Spinal cord (tissue), 10 donors: ENCODE data around the gene IL18R1. TPM values are rescaled to one million over a fixed set of nuclear protein-coding genes. Genes with fewer than 3 reads are reported as not detected.

ENCODE experiments used
- DNase-seq, 6 donors: peaks; one replicate each; pipeline versions ENCODE4 v3.0.0 to v3.0.0-alpha.2; 2013 to 2015; ENCODE audit warnings: low spot score in 6 of 6, low read depth in 4 of 6
- H3K27ac ChIP-seq: one replicate; pipeline ENCODE4 v1.5.1; 2013; ENCODE audit warnings: low read depth, low read length, control low read depth
- H3K27me3 ChIP-seq: one replicate; pipeline ENCODE4 v1.6.1; 2013; ENCODE audit warnings: low read length; ENCODE audit not compliant: control insufficient read depth, insufficient read depth
- H3K36me3 ChIP-seq: one replicate; pipeline ENCODE4 v1.6.1; 2013; ENCODE audit warnings: low read length; ENCODE audit not compliant: control insufficient read depth, insufficient read depth
- H3K4me1 ChIP-seq: one replicate; pipeline ENCODE4 v1.6.1; 2013; ENCODE audit warnings: low read length; ENCODE audit not compliant: control insufficient read depth, insufficient read depth
- H3K4me3 ChIP-seq: one replicate; pipeline ENCODE4 v1.5.1; 2013; ENCODE audit warnings: low read depth, low read length, control low read depth
- H3K9me3 ChIP-seq: one replicate; pipeline ENCODE4 v1.6.1; 2013; ENCODE audit warnings: low read length; ENCODE audit not compliant: control insufficient read depth, insufficient read depth
- WGBS: methylation state at CpG from one replicate; pipeline ENCODE4 v1.1.5; 2013; ENCODE audit warnings: missing lambda C conversion rate; ENCODE audit not compliant: insufficient coverage; 5-methylcytosine and 5-hydroxymethylcytosine counted together
- polyA plus RNA-seq, 2 donors: library from polyadenylated mRNA; unstranded; fragments of 120-200 nt; gene quantifications; one replicate each; pipeline ENCODE4 v1.2.1, GENCODE V29; 2013; ENCODE audit not compliant: insufficient read length in 2 of 2
- total RNA-seq, 2 donors: library from RNA; depleted of rRNA in 1 of 2; stranded (reverse); fragments of 120-200 nt in 1 of 2; fragments of >200 nt in 1 of 2; gene quantifications; one replicate each; pipeline versions ENCODE4 v1.2.3 to v1.2.4, GENCODE V29; 2013 to 2014
- donor health status: healthy.

IL18R1 gene
- total and polyA plus RNA-seq, 4 donors = 0.59 to 2.1 (median 0.96) TPM

- DNase-seq = no peak
- Histone ChIP-seq H3K4me1 (no peaks in the 10 kb centered on the region), H3K27me3 (no peaks in the 10 kb centered on the region), H3K27ac (no peak overlapping the region), H3K9me3 (no peaks in the 10 kb centered on the region), H3K36me3 (no peaks in the 10 kb centered on the region), H3K4me3 (no peak overlapping the region)
Observed at GRCh38 chr2:102401456-102401855, 45.9 kb downstream of the IL18R1 start.

GRCh38 chr2:102401865-102402264 lies 46.3 kb downstream of the IL18R1 start:
- Histone ChIP-seq H3K4me1 (no peaks in the 10 kb centered on the region), H3K4me3 (no peak overlapping the region), H3K27ac (no peak overlapping the region), H3K27me3 (no peaks in the 10 kb centered on the region), H3K9me3 (no peaks in the 10 kb centered on the region), H3K36me3 (no peaks in the 10 kb centered on the region)
- no peak for DNase-seq
- no CpG with 5 or more reads among the region's 2 CpGs for WGBS

- no peaks in the 10 kb centered on the region for H3K4me1 ChIP-seq
- H3K9me3 ChIP-seq = peaks cover 8% of the 10 kb centered on the region
- WGBS = 89% methylated on average over 3 of the region's 3 CpGs
- no peaks in the 10 kb centered on the region for H3K27me3 ChIP-seq
- H3K27ac ChIP-seq = no peak overlapping the region
- H3K36me3 ChIP-seq = no peaks in the 10 kb centered on the region
- no peak overlapping the region for H3K4me3 ChIP-seq
- no peak for DNase-seq
Observed at GRCh38 chr2:102410952-102411351, 55.4 kb downstream of the IL18R1 start.

- H3K4me1 ChIP-seq = no peaks in the 10 kb centered on the region
- H3K36me3 ChIP-seq = no peaks in the 10 kb centered on the region
- peaks cover 8% of the 10 kb centered on the region for H3K9me3 ChIP-seq
- H3K4me3 ChIP-seq = no peak overlapping the region
- WGBS = no CpG with 5 or more reads among the region's 3 CpGs
- H3K27ac ChIP-seq = no peak overlapping the region
- H3K27me3 ChIP-seq = no peaks in the 10 kb centered on the region
- no peak for DNase-seq
Observed at GRCh38 chr2:102412199-102412598, 56.6 kb downstream of the IL18R1 start.

DNA sequence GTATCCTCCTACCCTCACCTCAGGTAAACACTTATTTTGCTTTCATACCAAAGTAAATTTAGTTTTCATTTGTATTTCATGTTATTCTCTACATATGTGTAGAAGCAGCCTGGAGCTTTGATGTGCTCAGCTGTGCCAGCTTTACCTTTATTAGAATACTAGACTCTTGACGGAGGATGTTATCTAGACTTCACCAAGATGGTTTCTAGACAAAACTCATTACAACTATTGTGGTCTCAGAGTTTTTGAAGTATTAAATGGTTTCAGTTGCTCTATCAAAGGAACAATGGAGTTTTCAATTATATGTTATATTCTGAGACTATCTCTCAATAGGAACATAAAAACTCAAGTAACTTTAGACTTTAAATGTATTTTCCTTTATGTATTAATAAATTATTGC lies 62.4 kb downstream of the IL18R1 start:
- Histone ChIP-seq H3K9me3 (no peaks in the 10 kb centered on the region), H3K27ac (no peak overlapping the region), H3K4me1 (no peaks in the 10 kb centered on the region), H3K27me3 (no peaks in the 10 kb centered on the region), H3K4me3 (no peak overlapping the region), H3K36me3 (no peaks in the 10 kb centered on the region)
- WGBS = no CpG with 5 or more reads among the region's 1 CpG
- DNase-seq = no peak

DNA sequence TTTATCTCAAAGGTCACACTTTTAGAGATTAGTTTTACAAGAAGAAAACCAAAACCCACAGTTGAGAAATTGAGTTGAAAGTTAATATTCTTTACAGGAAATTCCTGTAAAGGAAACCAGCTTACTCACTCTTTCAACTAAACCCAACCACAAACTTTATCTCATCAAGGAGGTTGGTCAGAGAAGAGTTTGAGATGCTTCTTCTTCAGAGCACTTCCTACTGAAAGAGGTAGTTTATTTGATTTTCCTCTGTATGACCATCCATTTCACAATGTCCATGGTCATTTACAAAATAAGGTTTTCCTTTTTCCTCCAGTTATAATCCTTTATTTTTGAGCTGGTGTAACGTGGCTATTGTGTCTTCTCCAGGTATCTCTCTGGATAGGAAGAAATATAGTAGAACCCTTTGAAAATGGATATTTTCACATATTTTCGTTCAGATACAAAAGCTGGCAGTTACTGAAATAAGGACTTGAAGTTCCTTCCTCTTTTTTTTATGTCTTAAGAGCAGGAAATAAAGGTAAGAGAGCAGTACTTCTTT lies 62.9 kb downstream of the IL18R1 start:
- Histone ChIP-seq H3K4me1 (no peaks in the 10 kb centered on the region), H3K36me3 (no peaks in the 10 kb centered on the region), H3K4me3 (no peak overlapping the region), H3K9me3 (no peaks in the 10 kb centered on the region), H3K27me3 (no peaks in the 10 kb centered on the region), H3K27ac (no peak overlapping the region)
- no peak for DNase-seq
- no CpG with 5 or more reads among the region's 2 CpGs for WGBS

- WGBS = 60% methylated on average over 1 of the region's 4 CpGs
- Histone ChIP-seq H3K27ac (no peak overlapping the region), H3K4me1 (no peaks in the 10 kb centered on the region), H3K9me3 (no peaks in the 10 kb centered on the region), H3K4me3 (no peak overlapping the region), H3K36me3 (no peaks in the 10 kb centered on the region), H3K27me3 (no peaks in the 10 kb centered on the region)
- no peak for DNase-seq
Observed at GRCh38 chr2:102420290-102420689, 64.7 kb downstream of the IL18R1 start.

DNA sequence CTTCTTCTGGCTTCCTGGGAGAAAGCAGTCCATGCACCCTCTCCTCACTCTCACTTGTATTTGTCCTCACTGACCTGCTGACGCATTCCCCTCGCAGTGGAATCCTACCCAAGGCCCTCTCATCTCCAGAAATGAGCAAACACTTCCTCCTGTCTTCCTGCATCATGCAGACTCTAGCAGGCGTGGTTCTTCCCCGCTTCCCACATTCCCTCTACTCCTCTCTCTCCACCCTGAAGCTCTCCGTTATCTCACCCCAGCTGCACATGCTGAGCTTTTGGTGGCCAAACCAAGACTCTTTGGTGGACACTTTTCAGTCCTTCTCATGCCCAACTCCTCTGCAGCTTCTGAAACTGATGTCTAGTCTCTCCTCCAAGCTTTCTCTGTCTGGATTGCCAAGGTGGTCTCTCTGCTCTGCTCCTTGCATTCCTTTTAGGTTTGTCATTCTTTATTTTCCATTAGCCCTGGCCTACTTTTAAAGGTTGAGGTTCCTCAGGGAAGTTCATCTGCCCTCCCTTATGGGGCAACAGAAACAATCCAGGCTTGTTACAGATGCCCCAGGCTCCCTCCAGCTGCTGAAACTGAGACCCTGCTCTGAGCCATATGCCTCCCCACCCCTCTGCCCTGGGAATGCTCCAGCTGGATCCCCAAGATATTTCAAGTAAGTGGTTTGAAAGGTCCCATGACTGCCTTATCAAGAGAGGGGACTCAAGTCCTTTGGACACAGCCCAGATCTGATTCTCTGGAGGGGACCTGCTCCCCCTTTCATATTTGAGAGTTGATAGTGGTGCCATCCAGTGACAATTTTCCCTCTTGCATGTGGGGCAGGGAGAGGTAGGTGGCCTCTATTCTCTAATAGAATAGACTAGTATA lies 66.5 kb downstream of the IL18R1 start:
- no peaks in the 10 kb centered on the region for H3K9me3 ChIP-seq
- H3K36me3 ChIP-seq = no peaks in the 10 kb centered on the region
- no peaks in the 10 kb centered on the region for H3K27me3 ChIP-seq
- 92% methylated on average over 5 of the region's 5 CpGs for WGBS
- no peak for DNase-seq
- H3K4me1 ChIP-seq = no peaks in the 10 kb centered on the region
- no peak overlapping the region for H3K27ac ChIP-seq
- no peak overlapping the region for H3K4me3 ChIP-seq

GRCh38 chr2:102422910-102423309 lies 67.3 kb downstream of the IL18R1 start, which contains the start of gene IL18RAP:
Gene IL18RAP (plus strand): TSS chr2:102423160. CDS start chr2:102423278, 118 bp downstream.
- no peak for DNase-seq
- no peaks in the 10 kb centered on the region for H3K27me3 ChIP-seq
- 83% methylated on average over 2 of the region's 3 CpGs for WGBS

GRCh38 chr2:102423368-102423767 lies 67.8 kb downstream of the IL18R1 start:
- Histone ChIP-seq H3K9me3 (no peaks in the 10 kb centered on the region), H3K27me3 (no peaks in the 10 kb centered on the region), H3K4me1 (no peaks in the 10 kb centered on the region), H3K4me3 (no peak overlapping the region), H3K36me3 (no peaks in the 10 kb centered on the region), H3K27ac (no peak overlapping the region)
- DNase-seq = no peak
- no CpG with 5 or more reads among the region's 2 CpGs for WGBS

More at GRCh38 chr2:102422910-102423309, 67.3 kb downstream of the IL18R1 start, which contains the start of gene IL18RAP:
- H3K27ac ChIP-seq = no peak within 1 kb of the TSS
- no peaks in the 10 kb centered on the region for H3K36me3 ChIP-seq
- H3K9me3 ChIP-seq = no peaks in the 10 kb centered on the region
- H3K4me3 ChIP-seq = no peak within 1 kb of the TSS
- H3K4me1 ChIP-seq = no peaks in the 10 kb centered on the region
